Anterior cingulate cortex (tissue), 58 donors: ENCODE data around the gene ANKMY1.
A peak's percentile ranks its signal among the peaks of the same experiment; 100 is the strongest.
"Not testable (repeated sequence)": the region's sequence is repeated elsewhere in the genome, so short reads cannot be mapped to it uniquely, and the experiment has no call there.

Experiments used
- DNase-seq, 58 donors: peaks; one replicate each; lab custom pipeline; 2025; lab: John Stamatoyannopoulos, UW

Gene ANKMY1

GRCh38 chr2:240526521-240526920 lies 31.3 kb downstream of the ANKMY1 start:
- no peak for DNase-seq

DNA sequence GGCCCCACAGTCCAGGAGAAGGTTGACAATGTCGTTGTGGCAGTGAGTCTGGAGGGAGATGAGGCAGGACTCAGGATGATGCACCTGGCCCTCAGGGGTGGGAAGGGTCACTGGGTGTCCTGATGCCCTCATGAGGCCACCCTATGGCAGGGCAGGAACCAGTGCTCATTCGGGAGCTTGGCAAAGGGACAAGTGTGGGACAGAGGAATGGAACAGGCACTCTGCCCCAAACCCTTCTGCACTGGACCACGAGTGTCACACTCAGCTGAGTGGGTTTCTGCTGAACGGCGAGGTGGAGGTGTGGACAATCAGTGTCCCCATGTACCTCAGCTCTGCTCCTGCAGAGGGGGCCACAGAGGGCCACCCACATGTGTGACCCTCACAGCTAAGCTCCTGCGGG lies 32.0 kb downstream of the ANKMY1 start:
- no peak for DNase-seq

DNA sequence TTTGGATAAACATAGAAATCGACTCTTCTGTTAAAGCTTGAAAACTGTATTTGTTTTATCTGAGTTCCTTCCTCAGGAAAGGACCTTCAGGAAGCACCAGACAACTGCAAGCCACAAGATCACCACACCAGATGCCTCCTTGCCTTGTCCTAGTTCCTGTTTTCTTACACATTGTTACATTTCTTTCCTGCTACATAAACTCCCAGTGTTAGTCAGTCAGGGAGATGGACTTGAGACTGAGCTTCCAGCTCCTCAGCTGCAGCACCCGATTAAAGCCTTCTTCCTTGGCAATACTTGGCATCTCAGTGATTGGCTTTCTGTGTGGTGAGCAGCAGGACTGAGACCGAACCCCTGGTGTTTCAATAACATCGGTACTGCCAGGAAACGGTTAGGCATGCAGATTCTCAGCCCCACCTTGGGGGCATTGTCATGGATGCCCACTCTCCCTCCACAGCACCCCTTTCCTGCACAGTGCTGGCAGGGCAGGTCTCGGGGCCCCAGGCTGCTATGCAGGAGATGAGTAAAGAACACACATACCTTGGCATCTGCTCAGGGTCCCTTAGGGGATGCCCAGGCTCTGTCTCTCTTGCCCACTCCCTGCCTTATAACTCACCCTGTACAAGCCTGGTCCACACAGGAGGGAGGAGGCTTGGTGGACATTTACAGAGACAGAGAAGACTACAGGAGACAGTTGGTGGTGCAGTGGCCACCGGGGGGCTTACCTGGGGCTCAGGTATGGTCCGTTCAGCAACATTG lies 32.6 kb downstream of the ANKMY1 start:
- DNase-seq: no peak

GRCh38 chr2:240523451-240524281 lies 34.1 kb downstream of the ANKMY1 start:
- no peak for DNase-seq

GRCh38 chr2:240522406-240522805 lies 35.4 kb downstream of the ANKMY1 start:
- no peak for DNase-seq

DNA sequence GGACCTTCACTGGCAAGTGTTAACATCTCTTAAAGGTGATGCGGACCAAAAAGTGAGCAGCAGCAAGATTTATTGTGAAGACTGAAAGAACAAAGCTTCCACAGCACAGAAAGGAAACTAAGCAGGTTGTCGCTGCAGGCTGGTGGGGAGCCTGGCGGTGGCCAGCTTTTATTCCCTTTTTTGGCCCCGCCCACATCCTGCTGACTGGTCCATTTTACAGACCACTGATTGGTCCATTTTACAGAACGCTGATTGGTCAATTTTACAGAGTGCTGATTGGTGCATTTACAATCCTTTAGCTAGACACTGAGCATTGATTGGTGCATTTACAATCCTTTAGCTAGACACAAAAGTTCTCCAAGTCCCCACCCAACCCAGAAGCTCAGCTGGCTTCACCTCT lies 35.9 kb downstream of the ANKMY1 start:
- DNase-seq: not testable (repeated sequence)

DNA sequence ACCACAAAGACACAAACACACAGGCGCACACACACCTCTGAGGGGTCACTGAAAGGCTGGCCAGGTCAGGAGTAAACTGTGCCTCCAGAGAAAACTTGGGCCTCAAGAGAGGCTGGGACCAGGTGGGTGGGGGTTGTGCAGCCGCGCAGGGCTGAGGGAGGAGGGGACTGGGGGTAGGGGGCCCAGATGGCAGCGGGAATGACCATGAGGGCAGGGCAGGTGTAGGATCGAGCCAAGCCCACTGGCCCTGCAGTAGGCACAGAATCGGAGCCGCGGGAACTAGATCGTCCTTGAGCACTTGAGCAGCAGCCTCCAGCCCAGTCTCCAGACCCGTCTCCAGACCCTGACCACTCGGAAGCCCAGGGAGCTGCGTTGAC lies 36.8 kb downstream of the ANKMY1 start:
- DNase-seq: no peak

DNA sequence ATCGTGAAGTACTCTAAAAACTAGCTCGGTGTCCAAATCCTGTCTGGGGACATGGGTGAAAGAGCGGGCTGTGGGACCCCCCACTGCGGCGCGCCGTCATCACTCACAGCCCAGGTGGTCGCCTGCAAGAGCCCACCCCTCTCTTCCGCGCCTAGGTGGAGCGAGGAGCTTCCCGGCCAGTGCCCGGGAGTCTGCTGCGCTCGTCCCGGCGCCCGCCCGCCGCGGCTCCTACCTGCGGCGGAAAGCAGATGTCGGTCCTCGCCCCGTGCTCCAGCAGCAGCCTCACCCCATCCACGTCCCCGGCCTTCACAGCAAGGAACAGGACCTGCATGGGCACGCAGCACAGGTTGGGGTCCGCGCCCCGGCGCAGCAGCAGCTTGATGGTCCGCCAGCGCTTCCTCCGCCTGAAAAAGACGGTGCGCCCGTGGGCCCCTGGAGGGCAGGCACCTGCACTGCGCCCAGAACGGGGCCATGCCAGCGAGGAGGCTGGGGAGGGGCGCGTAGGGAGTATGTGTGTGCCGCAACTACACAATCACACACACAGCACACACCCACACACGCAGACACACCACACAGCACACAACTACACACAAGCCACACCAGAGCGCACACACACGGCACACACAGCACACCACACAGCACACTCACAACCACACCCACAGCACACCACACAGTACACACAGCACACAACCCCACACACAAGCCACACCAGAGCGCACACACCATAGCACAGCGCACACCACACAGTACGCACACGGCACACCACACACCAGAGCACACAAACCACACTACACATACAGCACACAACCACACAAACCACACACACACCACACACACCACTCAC lies 37.4 kb downstream of the ANKMY1 start:
- DNase-seq: no peak

DNA sequence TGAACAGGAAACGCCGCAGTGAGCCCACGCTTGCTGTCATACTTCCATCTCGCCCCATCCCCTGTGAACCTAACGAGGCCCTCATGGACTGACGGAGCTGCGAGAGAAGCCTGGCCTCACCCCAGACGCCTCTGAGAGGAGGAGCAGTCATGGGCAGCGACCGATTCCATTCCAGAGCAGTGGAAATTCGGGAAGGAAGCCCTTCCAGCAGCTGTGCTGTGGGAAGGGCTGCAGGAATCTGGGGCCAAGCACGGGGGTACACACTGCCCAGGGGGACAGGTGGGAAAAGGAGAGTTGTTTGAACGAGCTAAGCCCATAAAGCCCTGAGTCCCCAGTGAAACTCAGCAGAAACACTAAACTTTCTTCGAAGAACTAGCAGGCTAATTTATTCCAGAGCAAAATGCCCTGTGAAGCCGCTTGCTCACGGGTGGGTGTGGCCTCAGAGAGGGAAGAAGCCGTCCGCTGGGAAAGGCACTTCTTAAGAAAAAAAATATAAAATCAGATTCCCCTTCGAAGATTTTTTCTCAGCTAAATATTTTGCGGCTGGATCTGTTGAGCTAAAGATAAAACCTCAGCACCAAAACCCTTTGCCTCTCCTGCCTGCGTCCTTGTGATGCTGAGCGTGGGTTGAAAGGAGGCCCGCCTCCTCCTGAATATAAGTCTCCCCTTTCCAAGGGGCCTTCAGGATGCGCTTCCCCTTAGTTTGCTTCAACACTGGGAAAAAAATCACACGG lies 38.2 kb downstream of the ANKMY1 start:
- no peak for DNase-seq

- no peak for DNase-seq
These were observed 38.8 kb downstream of the ANKMY1 start for GRCh38 chr2:240518981-240519380.

- DNase-seq: no peak
These were observed 40.4 kb downstream of the ANKMY1 start for GRCh38 chr2:240517342-240517741.

- DNase-seq: no peak
These were observed 43.2 kb downstream of the ANKMY1 start for GRCh38 chr2:240514631-240515030.

DNA sequence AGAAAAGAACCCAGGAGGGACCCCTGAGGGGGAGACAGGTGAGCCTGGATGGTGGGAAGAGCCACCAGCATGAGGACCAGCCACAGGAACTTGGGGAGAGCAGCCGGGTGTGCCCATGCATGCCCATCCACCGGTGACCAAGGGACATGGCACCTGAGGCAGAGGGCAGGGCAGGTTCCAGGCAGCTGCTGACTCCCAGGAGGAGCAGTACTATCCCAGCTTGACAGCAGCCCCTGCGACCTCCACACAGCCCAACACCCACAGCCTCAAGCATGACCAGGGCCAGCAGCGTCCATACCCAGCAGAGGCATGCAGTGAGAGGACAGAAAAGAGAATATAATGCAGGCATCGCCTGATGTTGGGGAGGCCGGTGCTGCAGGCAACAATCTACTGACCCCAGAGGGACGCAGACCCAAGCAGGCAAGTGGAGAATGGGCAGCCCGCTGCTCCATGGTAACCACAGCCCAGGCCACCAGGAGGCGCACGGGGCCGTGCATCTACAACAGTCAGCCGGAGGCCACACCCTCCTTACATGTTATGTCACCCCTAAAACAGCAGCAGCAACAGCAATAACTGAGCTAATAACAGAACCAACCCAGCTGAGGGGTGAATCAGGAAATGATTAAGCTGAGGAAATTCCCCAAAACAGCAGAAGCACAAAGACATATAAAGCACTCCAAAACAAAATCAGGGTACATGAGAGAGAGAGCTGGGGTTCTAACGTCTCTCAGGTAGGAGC lies 44.1 kb downstream of the ANKMY1 start:
- DNase-seq: peak in 36 of 58 donors; percentile 0 to 53 (median 27)

- no peak for DNase-seq
These were observed 44.9 kb downstream of the ANKMY1 start for GRCh38 chr2:240512666-240513535.

DNA sequence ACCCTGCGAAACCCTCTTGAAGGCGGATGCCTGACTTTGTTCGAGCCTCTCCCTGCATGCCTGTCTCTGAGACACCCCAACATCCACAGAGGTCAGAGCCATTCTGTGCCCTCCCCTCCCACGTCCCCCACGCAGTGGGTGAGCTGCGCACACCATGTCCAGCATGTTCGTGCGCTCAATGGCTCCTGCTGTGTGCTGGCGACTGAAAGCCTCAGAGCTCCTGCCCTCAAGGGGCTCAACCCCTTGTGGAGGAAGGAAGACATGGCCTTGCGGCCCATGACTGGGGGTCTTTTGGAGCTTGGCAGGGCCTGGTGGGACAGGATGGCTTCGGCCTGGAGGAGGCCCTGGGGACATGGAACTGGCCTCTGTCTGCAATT lies 45.7 kb downstream of the ANKMY1 start:
- DNase-seq: no peak

DNA sequence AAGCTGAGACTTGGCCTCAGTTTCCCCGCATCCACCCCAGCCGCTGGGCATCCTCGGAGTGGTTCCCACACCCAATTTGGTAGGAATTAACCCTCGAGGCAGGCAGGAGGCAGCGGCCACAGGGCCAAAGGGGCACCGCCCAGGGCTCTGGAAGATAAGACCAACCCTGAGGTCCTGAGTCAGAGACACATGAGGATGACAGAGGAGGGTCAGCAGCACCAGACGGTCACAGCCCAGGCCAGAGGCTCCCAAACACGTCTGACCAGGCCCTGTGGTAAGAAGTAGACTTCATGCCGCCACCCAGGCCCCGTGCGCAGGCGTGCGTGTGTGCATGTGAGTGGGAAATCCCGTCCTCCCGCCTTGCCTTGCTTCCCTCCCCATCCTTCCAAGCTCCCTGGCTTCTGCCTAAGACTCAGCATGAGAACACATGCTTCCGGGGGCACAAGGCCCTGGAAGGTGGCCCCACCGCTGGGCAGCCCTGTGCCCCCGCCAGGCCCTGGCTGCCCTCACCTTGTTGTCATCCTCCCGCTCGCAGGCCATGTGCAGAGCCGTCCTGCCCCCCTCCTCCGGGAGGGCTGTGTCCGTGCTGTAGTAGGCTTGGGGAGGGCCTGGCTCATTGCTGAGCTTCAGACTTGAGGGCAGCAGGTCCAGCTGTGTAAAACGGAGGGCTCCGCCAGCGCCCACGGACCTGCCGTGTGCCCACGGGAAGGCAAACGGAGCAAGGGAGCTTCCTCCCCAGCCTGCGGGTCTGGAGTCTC lies 46.3 kb downstream of the ANKMY1 start:
- DNase-seq: no peak

DNA sequence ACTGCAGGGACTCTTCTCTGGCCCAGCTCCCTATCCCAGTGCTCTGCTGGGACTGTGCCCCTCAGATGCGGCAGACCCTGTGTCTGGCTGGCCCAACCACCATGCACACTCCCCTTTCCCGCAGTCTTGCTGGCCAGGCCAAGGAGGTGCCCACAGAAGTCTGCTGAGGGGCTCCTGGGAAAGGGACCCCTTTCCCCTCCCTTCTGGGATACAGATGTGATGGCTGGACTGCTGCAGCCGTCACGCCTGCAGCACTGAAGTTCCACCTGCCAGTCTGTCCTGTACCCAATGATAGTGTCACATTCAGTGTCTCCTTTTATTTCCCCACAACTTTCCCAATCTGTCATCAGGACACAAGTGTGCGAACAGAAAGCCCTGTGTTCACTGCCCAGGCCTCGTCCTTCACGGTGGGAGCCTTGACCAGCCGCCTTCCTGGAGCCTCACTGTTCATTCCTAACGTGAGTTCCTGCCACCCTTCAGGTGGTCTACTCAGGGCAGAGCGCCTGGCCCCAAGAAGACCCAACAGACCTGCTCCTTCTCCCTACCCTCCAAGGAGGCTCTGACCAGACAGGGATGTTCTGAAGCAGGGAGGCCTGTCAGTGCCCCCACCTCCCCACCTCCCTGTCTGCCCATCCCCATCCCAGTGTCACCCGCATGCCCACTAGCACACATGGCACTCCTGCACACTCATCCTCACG lies 47.1 kb downstream of the ANKMY1 start:
- DNase-seq: no peak
